Right lobe of liver (tissue), 6 donors: Measurements from ENCODE around the gene ARSG. TPM values are rescaled to one million over a fixed set of nuclear protein-coding genes. Genes with fewer than 3 reads are reported as not detected.

Experiments used
- ATAC-seq, 4 donors: fragments of 200-7000 bp; cut with Tn5 transposase; one replicate each; pipeline ENCODE4 v1.9.1; 2020; ENCODE audit warnings: mild to moderate bottlenecking in 4 of 4, moderate library complexity in 4 of 4
- DNase-seq, 3 donors: peaks; one replicate each; pipeline ENCODE4 v3.0.0-alpha.2; 2020
- H3K27ac ChIP-seq, 3 donors: fragments of 200-600 bp; one replicate each; pipeline ENCODE4 v1.8.0; 2022
- H3K27me3 ChIP-seq, 2 donors: fragments of 200-600 bp; one replicate each; pipeline ENCODE4 v1.8.0; 2022
- H3K36me3 ChIP-seq, 4 donors: fragments of 200-600 bp; sonication (generic) in 1 of 4; one replicate each; pipeline versions ENCODE4 v1.5.1 to v1.8.0; 2017 to 2022; ENCODE audit warnings: control low read depth in 1 of 4
- H3K4me1 ChIP-seq, 4 donors: fragments of 200-600 bp; sonication (generic) in 1 of 4; one replicate each; pipeline versions ENCODE4 v1.5.1 to v1.8.0; 2017 to 2022; ENCODE audit warnings: control low read depth in 1 of 4
- H3K4me3 ChIP-seq, 3 donors: fragments of 200-600 bp; one replicate each; pipeline ENCODE4 v1.8.0; 2022
- H3K9me3 ChIP-seq, 4 donors: fragments of 200-600 bp; sonication (generic) in 1 of 4; one replicate each; pipeline versions ENCODE4 v1.5.1 to v1.8.0; 2017 to 2022; ENCODE audit warnings: control low read depth in 1 of 4
- CTCF ChIP-seq, 4 donors: fragments of 200-600 bp in 3 of 4; fragments of 450-650 bp in 1 of 4; IDR thresholded peaks; one replicate each; pipeline versions ENCODE4 v1.5.1 to v1.8.0; 2016 to 2022; ENCODE audit warnings: antibody characterized with exemption in 4 of 4, mild to moderate bottlenecking in 2 of 4
- POLR2A ChIP-seq: fragments of 450-650 bp; IDR thresholded peaks from one replicate; pipeline ENCODE4 v1.6.1; 2017; ENCODE audit warnings: antibody characterized with exemption, mild to moderate bottlenecking
- WGBS: methylation state at CpG from one replicate; pipeline ENCODE4 v1.1.6; 2018; ENCODE audit warnings: low coverage, low lambda C conversion rate; ENCODE audit not compliant: insufficient coverage; ENCODE audit errors: missing lambda C conversion rate; 5-methylcytosine and 5-hydroxymethylcytosine counted together
- intact Hi-C, 2 donors: fragments of 100-400 bp; cut with DNase I; formaldehyde crosslinking; loops; one replicate each; pipeline versions ENCODE4 v1.11.2 to v1.14.1; 2022
- total RNA-seq, 6 experiments: library from RNA; depleted of rRNA in 2 of 6; stranded (reverse); fragments of >200 nt in 2 of 6; fragmentation: NEBNext Ultra II Directional in 3 of 6; extraction: Animal tissue kit (Norgen Biotek cat#: 25700) in 3 of 6; gene quantifications; one replicate each; pipeline versions ENCODE4 v1.1.0 to v1.2.4, GENCODE V29; 2016 to 2023
- donor health status: DM: no; HTN: yes; CAD: no.
- donor health status: DM: no; HTN: no; CAD: no.
- donor health status: DM: no; HTN: no; CAD: no.
- donor health status: DM: no; HTN: yes; CAD: no.
- donor health status: DM: no; HTN: yes; CAD: no.

ARSG gene
- total RNA-seq, 6 experiments from 2014 or later, result 1.2 to 3.3 (median 2.5) TPM

GRCh38 chr17:68451670-68452354 lies 160.5 kb downstream of the ARSG start:
- no peak overlapping the region for H3K4me3 ChIP-seq
- H3K36me3 ChIP-seq, result peaks cover 0 to 30% (median 6%) of the 10 kb centered on the region in 4 donors
- 49% methylated on average over 5 of the region's 5 CpGs for whole genome bisulfite sequencing
- DNase-seq (no peak), ATAC-seq (peak in 2 of 4 donors; percentile 39 to 47)
- intact Hi-C loops, result no loop called here
- H3K27me3 ChIP-seq, result no peaks in the 10 kb centered on the region
- H3K27ac ChIP-seq, result peak overlapping the region in 1 of 3 donors; percentile 14
- TF ChIP-seq CTCF (IDR thresholded peaks at IDR 0.05), result no peak
- TF ChIP-seq POLR2A, result no peak
- H3K9me3 ChIP-seq, result no peaks in the 10 kb centered on the region
- H3K4me1 ChIP-seq, result peaks cover 0 to 7% (median 0%) of the 10 kb centered on the region in 4 donors

- H3K27ac ChIP-seq, result no peak overlapping the region
- no peak for DNase-seq
- 69% methylated on average over 6 of the region's 6 CpGs for WGBS
- peaks cover 0 to 24% (median 6%) of the 10 kb centered on the region in 4 donors for H3K36me3 ChIP-seq
- H3K4me3 ChIP-seq, result no peak overlapping the region
- no peak for TF ChIP-seq POLR2A
- no peak for TF ChIP-seq CTCF (IDR thresholded peaks at IDR 0.05)
- H3K27me3 ChIP-seq, result no peaks in the 10 kb centered on the region
- intact Hi-C loops, result no loop called here
- H3K4me1 ChIP-seq, result peaks cover 0 to 7% (median 0%) of the 10 kb centered on the region in 4 donors
- ATAC-seq, result no peak
- no peaks in the 10 kb centered on the region for H3K9me3 ChIP-seq
Observed at GRCh38 chr17:68452724-68453290, 161.5 kb downstream of the ARSG start.

- Histone ChIP-seq H3K9me3 (no peaks in the 10 kb centered on the region), H3K27ac (no peak overlapping the region), H3K27me3 (no peaks in the 10 kb centered on the region), H3K36me3 (peaks cover 0 to 14% (median 5%) of the 10 kb centered on the region in 4 donors), H3K4me1 (peaks cover 0 to 16% (median 0%) of the 10 kb centered on the region in 4 donors), H3K4me3 (no peak overlapping the region)
- WGBS, result 50% methylated on average over 5 of the region's 5 CpGs
- ATAC-seq (no peak), DNase-seq (no peak)
- TF ChIP-seq POLR2A (no peak), CTCF (IDR thresholded peaks at IDR 0.05) (no peak)
- intact Hi-C loops, result no loop called here
Observed at GRCh38 chr17:68453991-68454665, 162.8 kb downstream of the ARSG start.

- peak overlapping the region; percentile 70 to 86 (median 74) for H3K27ac ChIP-seq
- no peaks in the 10 kb centered on the region for H3K9me3 ChIP-seq
- no peaks in the 10 kb centered on the region for H3K36me3 ChIP-seq
- ATAC-seq (no peak), DNase-seq (no peak)
- H3K4me3 ChIP-seq, result peak overlapping the region in 2 of 3 donors; percentile 73 to 83
- H3K27me3 ChIP-seq, result no peaks in the 10 kb centered on the region
- peaks cover 0 to 21% (median 0%) of the 10 kb centered on the region in 4 donors for H3K4me1 ChIP-seq
- intact Hi-C loops, result no loop called here
- 47% methylated on average over 4 of the region's 4 CpGs for WGBS
- TF ChIP-seq CTCF (IDR thresholded peaks at IDR 0.05) (no peak), POLR2A (no peak)
Observed at GRCh38 chr17:68455901-68456338, 164.6 kb downstream of the ARSG start.
